Skin epidermis (tissue), 12 donors: Measurements from ENCODE around the gene CALCOCO1.

Experiments
- H3K27ac ChIP-seq, 21 experiments: fragments of 200-600 bp; sonication (generic) in 11 of 21; one replicate each; pipeline ENCODE4 v1.5.0; 2020; ENCODE audit warnings: mild to moderate bottlenecking in 3 of 21, inconsistent platforms in 2 of 21, moderate library complexity in 2 of 21
- H3K4me3 ChIP-seq, 7 experiments: fragments of 200-600 bp; sonication (generic) in 2 of 7; one replicate each; pipeline ENCODE4 v1.5.0; 2020; ENCODE audit warnings: inconsistent platforms in 2 of 7, mild to moderate bottlenecking in 2 of 7, moderate library complexity in 1 of 7

The CALCOCO1 gene

DNA sequence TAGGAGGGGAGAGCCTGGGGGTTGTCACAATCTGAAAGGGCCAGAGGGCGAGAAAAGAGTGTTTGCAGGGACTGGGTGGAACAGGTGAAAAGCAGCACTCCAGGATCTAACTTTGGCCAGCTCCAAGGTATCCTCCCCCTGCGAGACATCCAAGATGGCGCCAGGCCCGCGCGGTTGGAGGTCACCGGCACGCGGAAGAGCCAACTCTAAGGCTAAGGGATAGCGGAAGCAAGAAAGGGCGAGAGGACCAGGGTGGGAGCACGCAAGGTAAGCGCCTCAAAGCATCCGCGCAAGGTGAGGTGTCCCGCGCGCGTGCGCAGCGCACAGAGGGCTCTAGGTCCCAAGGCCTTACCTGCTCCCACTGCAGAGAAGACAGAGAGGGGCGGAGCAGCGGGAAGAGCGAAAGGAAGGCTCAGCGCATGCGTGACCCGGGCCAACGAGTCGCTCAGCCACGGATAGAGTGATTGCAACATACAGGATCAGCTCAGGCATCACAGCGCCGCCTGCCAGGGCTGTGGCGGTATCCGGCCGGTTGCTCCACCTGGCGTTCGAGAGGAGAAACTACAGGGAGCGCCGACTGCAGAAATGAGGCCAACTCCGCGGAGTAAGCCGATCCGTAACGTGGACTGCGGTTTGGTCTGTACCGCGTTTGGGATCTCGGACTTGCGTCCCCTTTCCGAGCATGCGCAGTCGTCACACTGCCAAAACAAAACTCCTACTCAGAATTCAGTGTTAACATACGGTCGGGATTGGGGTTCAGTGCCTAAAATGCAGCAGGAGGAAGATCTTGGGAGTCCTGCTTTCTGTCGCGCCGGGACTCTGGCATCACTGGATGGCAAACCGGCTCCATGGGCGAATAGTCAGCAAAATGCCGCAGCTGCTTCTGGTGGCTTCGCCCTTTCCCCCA lies 51.3 kb downstream of the CALCOCO1 start, which contains the start of gene ATP5MC2:
TSS of gene ATP5MC2 (minus strand) at position 383 of the 907 bp plus-strand sequence. CDS start 3,469 bp downstream, outside the sequence.
- H3K27ac ChIP-seq = peak within 1 kb of the TSS; percentile 63 to 95 (median 88)
- peak within 1 kb of the TSS; percentile 56 to 76 (median 66) for H3K4me3 ChIP-seq

DNA sequence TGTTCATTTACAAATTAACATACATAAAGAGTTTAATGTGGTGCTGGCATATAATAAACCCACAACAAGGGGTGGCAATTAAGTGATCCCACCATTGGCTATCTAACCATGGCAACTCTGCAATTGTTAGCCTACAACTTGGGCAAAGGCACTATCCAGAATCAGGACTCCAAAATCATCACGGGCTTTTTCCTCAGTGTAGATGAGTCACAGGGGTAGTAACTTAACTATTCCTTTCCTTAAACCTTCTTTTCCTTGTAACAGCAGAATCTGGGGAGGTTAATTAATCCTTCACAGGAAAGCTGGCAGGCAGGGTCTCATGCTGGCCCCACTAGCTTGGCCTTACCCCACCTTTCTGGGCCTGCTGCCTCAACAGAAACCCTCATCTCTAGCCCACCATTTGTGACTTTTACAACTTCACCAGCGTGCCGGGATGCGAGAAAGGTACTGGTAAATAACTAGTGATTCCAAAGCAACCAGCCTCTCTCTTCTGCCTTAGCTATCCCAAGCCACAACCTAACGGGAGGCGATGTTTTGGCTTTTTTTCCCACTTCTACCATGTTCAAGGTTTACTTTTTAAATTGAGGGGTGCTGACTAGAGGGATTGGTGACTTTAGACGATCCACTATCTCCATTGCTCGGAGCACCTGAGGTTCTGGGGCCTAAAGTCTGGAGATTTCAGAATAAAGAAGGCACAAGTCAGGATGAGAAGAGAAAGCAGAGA lies 52.1 kb downstream of the CALCOCO1 start:
- H3K27ac ChIP-seq = peak overlapping the region in 20 of 21 experiments; percentile 75 to 95 (median 88)

DNA sequence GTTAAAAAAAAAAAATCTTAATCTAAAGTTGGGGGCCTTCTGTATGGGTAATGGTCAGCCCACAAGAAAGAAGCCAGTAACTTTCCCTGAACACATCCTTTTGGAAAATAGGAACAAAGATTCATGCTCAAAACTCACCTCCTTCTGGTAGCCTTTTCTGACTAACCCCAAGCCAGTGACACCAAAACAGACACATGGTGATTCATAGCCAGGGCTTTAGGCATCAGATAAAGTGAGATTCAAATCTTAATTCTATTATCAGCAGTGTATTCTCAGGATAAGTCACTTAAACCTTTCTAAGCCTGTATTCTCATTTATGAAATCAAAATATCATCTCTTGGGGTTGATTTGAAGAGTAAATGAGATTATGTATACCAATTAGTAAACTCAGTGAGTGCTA lies 56.3 kb downstream of the CALCOCO1 start:
- no peak overlapping the region for H3K27ac ChIP-seq
- no peak overlapping the region for H3K4me3 ChIP-seq

More for the DNA sequence above, 52.1 kb downstream of the CALCOCO1 start:
- peak overlapping the region; percentile 56 to 76 (median 66) for H3K4me3 ChIP-seq

GRCh38 chr12:53670308-53670707 lies 56.9 kb downstream of the CALCOCO1 start:
- no peak overlapping the region for H3K4me3 ChIP-seq
- H3K27ac ChIP-seq = no peak overlapping the region

DNA sequence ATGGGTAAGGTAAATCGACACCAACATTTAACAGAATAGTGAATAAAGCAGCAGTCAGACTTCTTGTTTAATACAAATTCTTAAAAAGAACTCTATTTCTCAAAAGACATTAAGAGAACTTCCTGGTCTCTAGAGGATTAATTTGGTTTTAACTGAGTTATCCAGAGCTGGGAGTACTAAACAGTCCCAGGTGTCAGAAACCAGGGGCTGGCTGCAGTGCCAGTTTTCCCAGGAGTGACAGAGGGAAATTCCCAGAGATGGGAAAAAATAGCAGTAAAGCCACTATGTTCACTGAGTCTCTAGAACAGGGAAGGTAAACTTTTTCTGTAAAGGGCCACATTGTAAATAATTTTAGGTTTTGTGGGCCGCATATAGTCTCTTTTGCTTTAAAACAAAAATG lies 60.2 kb downstream of the CALCOCO1 start:
- Histone ChIP-seq H3K4me3 (no peak overlapping the region), H3K27ac (peak overlapping the region in 4 of 21 experiments; percentile 3 to 47 (median 21))

GRCh38 chr12:53664936-53665335 lies 62.3 kb downstream of the CALCOCO1 start:
- H3K27ac ChIP-seq = peak overlapping the region in 1 of 21 experiments; percentile 13

GRCh38 chr12:53664191-53664590 lies 63.1 kb downstream of the CALCOCO1 start:
- H3K4me3 ChIP-seq = no peak overlapping the region
- no peak overlapping the region for H3K27ac ChIP-seq

More at GRCh38 chr12:53664936-53665335, 62.3 kb downstream of the CALCOCO1 start:
- H3K4me3 ChIP-seq = no peak overlapping the region

DNA sequence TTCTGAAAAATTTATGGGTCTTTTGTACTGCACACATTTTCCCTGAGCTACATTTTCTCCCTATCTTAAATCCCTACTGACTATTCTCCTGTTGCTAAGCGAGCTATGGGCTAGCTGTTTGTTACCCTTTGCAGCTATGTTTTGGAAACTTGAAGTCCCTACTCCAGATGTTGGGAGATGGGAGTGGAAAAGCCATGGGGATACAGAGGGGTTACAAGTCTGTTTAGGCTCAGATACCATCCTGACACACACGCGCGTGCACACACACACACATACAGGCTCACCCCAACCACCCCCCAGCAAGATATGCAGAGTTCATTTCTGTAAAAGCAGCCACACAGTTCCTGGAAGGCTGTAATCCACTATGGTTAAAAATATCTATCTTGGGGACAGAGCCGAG lies 67.2 kb downstream of the CALCOCO1 start:
- H3K4me3 ChIP-seq = no peak overlapping the region
- peak overlapping the region in 19 of 21 experiments; percentile 24 to 86 (median 80) for H3K27ac ChIP-seq

DNA sequence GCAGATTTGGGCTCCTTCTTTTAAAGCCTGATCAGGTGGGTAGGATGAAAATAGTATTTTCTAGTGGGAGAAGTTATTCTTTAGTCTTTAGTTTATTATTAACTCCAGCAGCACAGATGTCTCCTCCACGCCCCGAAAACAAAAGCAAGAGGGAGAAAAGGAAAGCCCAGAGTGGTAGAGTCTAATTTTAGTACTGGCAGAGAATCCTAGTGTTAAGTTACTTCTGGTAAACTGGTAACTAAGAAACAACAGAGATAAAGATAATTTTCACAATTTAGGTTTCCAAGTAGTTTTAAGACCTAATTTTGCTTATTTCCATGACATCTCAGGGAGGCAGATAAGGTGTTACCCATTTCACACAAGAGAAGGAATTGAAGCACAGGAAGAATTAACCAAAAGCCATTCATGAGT lies 67.7 kb downstream of the CALCOCO1 start:
- Histone ChIP-seq H3K4me3 (no peak overlapping the region), H3K27ac (peak overlapping the region in 19 of 21 experiments; percentile 24 to 86 (median 80))

GRCh38 chr12:53659011-53659551 lies 68.2 kb downstream of the CALCOCO1 start:
- Histone ChIP-seq H3K27ac (peak overlapping the region in 20 of 21 experiments; percentile 10 to 86 (median 78)), H3K4me3 (no peak overlapping the region)
